Measurements from ENCODE around the gene ABHD8.
"Not testable (repeated sequence)": the region's sequence is repeated elsewhere in the genome, so short reads cannot be mapped to it uniquely, and the experiment has no call there.

ABHD8 gene

DNA sequence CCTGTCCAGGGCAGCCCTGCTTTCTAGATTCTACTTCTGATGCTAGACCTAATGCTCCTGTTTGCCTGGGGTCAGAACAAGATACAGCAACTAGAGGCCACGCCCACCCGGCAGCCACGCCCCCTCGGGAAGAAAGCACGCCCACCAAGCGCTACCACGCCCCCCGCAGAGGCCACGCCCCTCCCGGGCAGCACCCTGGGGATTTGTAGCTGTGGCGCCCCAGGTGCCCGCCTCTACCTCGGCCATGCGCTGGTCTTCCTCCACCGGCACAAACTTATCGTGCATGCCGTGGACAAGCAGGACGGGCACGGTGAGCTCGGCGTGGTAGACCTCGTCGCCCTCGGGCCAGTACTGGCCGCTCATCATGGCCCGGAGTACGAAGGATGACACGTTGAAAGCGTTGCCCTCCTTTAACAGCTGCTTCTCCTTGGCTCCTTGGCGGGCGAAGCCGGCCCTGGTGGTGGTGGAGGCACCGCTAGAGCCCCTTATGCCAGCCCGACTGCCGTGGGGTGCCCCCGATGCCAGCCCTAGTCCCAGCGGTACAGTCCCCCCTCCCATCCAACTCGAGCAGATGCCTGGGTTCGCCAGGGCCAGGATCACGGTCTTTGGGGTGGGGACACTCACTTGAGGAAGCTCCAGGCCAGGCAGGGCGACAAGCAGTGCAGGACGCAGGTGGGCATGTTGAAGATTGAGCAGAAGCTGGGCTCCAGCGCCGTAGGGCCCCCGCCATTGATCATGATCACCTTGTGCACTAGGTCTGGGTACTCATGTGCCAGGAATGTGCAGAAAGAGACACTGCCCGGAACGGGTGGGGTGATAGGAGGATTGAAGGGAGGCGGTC lies 9.0 kb downstream of the ABHD8 start:
- no peak for DNase-seq

DNA sequence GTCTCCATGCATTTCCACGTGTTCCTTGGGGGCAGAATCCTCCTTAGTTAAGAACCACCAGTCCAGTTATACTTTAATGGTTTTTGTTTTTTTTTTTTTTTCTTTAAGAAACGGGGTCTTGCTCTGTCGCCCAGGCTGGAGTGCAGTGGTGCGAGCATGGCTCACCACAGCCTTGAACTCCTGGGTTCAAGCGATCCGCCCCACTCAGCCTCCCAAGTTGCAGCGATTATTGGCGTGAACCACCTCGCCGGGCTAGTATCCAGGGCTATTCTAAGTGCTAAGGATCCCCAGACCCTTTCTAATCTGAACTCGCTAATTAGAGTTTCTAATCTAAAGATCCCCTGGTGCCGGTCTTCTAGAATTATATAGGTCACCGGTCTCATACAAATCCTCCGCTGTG lies 9.6 kb downstream of the ABHD8 start:
- DNase-seq: no peak

DNA sequence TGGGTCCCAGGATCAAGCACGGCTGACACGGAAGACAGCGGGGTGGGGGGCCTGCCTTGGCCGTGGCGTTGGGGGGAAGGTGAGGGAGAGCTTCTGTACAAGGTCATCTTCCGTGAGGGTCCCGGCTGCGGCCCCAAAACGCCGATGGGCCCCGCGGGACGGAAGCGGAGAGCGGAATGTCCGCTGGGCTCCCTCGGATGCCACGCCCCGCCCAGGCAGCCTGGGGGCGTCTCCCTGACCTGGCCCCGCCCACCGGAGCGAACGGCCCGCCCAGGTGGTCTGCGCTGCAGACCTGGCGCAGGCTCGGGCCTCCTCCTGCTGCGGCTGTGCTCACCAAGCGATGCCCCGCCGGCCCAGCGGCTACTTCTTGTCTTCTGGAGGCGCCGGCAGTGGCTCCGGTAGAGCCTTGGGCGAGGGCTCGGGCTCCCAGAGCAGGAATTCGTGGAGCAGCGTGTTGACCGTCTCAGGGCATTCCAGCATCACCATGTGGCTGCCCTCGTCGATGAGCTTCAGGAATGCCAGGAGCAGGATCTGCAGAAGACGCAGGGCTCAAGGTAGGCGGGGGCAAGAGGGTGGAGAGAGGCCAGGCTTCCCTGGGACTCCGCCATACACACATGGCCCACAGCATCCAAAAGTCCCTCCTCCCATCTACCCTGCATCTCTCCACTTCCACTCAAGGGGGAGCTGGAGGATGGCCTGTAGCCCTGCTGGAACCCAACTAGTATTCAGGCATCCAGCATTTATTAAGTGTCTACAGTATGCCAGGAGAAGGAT lies 10.7 kb downstream of the ABHD8 start:
- no peak for DNase-seq

DNA sequence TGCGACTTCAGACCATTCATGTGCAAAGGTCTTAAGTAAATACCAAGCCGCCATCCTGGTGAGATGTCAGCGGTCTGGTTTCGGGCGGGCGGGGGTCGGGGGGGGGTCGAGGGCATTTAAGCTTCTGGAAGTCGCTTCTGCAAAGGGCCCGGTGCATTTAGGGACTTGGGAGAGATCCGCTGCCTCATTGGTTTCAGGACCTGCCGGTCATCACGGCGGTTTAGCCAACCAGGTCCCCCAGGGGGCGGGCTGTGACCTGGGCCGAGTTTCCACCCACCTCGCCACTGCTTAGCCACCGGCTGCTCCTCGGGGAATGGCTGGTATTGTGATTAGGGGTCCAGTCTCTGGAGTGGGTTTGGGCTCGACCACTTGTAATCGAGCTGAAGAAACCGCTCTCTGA lies 13.7 kb downstream of the ABHD8 start:
- no peak for DNase-seq

DNA sequence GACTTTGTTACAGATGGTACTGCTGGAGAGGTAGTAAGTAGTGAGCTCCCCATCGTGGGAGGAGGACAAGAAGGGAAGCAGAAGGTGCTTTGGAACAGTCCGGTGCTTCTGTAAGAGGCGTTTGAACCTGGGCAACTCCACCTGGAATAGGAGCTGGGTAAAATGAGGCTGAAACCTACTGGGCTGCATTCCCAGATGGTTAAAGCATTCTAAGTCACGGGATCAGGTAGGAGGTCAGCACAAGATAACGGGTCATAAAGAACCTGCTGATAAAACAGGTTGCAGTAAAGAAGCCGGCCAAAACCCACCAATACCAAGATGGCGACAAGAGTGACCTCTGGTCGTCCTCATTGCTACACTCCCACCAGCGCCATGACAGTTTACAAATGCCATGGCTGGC lies 16.5 kb downstream of the ABHD8 start:
- no peak for DNase-seq

DNA sequence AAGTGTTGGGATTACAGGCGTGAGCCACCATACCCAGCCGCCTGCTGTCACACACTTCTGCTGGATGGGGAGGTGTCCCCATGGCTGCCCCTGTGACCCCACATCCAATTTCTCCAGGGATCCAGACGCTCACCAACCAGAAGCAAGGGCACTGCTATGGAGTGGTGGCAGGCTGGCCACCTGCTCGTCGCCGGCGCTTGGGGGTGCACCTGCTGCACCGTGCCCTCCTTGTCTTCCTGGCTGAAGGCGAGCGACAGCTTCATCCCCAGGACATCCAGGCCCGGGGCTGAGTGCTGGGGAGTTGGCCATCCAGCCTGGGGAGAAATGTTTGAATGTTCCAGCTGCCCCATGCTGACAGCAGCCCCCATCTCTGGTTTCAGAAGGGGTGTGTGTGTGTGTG lies 17.0 kb downstream of the ABHD8 start:
- DNase-seq: no peak

DNA sequence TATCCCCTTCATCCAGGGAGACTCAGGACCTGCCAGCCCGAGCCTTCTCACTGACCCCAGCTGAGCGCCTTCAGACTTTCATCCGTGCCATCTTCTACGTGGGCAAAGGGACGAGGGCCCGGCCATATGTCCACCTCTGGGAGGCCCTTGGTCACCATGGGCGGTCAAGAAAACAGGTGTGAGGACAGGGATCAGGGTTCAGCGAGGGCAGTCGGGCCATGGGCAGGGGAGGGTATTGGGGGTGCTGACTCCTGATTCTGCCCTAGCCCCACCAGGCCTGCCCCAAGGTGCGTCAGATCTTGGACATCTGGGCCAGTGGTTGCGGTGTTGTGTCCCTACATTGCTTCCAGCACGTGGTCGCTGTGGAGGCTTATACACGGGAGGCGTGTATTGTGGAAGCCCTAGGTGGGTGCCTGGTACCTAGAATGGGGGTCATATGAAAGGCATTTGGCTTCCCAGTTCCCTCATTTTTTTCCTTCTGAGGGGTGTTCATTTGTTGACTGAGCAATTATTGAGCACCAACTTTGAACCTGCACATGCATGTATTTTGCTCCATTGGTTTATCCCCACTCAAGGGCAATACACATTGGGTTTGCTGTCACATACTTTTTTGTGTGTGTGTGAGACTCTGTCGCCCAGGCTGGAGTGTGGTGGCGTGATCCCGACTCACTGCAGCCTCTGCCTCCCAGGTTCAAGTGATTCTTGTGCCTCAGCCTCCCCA lies 17.6 kb downstream of the ABHD8 start:
- DNase-seq: no peak

DNA sequence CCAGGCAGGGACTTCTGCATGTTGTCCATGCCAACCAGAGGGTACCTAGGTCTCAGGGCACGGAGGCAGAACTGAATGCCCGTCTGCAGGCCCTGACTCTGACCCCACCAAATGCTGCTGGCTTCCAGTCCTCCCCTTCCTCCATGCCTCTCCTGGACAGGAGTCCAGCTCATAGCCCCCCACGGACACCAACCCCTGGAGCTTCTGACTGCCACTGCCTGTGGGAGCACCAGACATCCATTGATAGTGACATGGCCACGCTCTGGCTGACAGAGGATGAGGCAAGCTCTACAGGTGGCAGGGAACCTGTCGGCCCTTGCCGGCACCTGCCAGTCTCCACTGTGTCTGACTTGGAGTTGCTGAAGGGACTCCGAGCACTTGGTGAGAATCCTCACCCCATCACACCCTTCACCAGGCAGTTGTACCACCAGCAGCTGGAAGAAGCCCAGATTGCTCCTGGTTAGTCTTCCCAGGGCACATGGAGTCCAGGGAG lies 19.7 kb downstream of the ABHD8 start:
- no peak for DNase-seq

DNA sequence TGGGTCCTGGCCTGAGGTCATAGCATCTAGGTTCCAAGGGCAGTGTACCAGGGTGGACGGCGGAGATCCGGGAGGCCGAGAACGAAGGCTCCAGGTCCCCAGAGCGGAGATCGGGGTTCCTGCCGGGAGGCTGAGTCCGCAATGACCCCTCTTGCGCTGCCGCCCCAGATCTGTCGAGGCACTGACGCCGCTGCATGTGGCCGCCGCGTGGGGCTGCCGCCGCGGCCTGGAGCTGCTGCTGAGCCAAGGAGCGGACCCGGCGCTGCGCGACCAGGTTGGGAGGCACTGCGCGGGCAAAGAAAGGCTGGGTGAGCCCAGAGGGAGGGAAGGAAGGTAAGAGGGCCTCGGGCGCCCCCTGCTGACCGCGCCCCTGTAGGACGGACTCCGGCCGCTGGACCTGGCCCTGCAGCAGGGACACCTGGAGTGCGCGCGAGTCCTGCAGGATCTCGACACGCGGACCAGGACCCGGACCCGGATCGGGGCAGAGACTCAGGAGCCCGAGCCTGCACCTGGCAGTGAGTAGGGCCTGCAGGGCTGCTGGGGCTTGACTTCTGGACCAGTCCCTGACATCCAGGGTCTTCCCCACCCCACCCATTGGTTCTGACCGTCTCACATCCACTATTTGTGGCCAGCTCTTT lies 20.6 kb downstream of the ABHD8 start:
- peak; percentile 61 for DNase-seq

DNA sequence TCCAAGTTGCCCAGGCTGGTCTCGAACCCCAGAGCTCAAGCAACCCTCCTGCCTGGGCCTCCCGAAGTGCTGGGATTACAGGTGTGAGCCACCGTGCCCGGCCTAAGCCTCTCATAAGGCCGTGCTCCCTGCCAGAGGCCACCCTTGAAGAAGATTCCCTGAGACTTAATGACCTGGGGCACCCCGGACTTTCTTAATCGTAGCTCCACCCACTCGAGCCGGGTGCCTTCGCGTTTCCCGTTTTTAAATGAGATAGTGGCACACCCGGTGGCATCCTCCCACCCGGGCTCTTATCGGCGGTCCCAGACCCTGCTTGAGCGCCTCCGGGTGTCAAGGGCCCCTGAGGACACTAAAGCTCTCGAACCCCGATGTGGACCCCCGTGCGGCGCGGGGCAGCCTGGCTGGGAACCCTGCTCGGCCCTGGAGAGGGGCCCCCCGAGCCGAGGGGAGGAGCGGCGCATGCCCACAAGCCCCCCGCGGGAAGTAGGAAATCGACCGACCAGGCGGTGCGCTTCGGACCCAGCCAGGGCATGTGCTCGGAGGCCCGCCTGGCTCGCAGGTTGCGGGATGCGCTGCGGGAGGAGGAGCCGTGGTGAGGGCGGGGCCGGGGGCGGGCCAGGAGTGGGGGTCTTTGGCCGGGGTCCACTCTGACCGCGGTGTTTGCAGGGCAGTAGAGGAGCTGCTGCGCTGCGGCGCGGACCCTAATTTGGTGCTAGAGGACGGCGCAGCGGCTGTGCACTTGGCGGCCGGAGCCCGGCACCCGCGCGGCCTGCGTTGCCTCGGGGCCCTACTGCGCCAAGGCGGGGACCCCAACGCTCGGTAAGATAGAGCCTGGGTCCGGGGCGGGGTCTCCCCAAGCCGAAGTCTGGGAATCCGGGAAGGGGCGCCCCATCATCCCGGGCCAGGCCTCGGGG lies 21.6 kb downstream of the ABHD8 start, which contains the start of gene ANKLE1:
TSS of gene ANKLE1 (plus strand) at position 511 of the 914 bp plus-strand sequence. CDS start at position 531, 20 bp downstream.
- no peak for DNase-seq

DNA sequence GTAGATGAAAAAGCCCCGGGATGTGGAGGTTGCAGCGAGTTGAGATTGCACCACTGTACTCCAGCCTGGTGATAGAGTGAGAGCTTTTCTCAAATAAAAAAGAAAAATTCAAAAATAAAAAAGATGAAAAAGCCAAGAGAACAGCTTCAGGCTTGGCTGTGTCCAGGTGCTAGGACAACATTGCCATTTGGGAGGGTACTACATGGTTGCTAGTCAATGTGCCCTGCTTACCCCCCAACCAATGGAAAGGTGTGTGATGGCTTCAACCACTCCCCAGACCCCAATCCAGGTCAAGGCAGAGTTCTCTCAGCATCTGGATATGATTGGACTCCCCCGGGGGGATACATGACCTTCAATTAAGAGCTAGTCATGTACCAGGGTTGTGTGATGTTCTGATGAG lies 23.8 kb downstream of the ABHD8 start:
- DNase-seq: no peak

DNA sequence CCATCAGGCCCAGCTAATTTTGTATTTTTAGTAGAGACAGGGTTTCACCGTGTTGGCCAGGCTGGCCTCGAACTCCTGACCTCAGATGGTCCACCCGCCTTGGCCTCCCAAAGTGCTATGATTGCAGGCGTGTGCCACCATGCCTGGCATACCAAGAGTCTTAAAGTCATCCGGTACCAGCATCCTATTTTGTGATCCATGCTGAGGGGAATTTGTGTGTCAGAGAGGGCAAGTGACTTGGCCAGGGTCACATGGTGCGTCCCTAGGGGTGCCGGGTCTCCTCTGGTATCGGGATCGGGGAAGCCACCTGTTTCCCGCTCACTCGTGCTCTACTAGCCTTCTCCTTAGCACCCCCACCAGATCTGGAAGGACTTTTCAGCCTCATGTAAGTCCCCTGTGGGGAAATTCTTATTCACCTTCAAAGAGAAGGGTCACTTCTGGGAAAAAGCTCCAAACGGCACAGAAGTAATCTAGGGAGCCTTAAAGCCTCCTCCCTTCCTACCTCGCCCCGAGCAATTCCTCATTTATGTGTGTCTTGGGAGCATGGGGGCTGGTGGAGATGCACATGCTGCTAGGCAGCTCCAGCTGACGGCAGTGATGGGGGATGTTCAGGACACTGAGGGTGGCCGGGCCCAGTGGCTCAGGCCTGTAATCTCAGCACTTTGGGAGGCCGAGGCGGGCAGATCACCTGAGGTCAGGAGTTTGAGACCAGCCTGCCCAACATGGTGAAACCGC lies 27.6 kb downstream of the ABHD8 start:
- DNase-seq: no peak

DNA sequence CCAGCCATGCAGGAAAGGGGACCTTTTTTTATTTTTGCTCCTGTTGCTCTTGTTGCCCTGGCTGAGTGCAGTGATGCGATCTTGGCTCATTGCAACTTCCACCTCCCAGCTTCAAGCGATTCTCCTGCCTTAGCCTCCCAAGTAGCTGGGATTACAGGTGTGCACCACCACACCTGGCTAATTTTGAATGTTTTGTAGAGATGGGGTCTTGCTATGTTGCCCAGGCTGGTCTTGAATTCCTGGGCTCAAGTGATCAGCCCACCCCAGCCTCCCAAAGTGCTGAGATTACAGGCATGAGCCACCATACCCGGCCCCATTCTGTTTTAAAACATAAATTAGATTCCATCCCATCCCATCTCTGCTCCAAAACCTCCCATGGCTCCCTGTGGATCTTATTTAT lies 28.3 kb downstream of the ABHD8 start:
- not testable (repeated sequence) for DNase-seq

DNA sequence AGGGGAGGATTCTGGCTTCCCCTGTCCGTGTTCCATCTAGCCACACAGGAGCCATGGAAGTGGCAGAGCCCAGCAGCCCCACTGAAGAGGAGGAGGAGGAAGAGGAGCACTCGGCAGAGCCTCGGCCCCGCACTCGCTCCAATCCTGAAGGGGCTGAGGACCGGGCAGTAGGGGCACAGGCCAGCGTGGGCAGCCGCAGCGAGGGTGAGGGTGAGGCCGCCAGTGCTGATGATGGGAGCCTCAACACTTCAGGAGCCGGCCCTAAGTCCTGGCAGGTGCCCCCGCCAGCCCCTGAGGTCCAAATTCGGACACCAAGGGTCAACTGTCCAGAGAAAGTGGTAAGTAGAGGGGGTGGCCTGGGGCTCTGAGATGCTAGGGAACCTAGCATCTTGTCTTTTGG lies 34.5 kb downstream of the ABHD8 start:
- DNase-seq: no peak

DNA sequence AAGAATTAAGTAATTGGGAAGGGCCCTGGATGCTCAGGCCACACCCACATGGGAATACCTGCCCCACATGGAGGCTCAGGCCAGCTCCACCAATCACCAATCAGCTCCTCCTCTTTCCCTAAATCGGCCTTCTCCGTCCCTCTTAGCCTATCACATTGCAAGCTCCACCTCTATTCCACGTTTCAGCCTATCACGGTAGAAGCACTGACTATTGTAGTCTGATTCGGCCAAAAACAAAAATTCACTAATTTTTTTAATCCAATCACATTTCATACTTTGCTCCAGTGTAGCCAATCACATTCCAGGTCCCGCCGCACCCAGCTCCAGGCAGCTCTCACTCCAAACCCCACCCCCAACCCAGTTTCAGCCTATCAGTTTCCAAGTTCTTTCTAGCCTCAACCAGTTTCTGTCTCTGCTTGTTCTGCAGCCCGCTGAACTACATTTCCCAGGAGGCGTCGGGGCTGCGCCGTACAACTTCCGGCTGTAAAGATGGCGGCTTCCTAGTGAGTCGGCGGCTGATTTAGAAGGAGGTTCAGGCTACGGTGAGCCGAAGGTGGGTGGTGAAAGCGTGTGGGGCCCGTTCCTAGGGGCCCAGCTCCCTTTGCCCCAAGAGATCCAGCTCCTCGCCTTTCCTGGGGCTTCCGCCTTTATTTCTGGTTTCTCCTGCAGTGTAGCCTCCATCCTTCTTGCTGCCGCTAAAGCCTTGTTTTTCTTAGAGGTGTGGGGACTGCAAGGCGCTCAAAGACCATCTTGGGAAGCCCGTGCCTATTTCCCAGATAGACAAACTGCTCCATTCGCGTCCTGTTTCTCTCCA lies 36.0 kb downstream of the ABHD8 start, which contains the start of gene BABAM1:
TSS of gene BABAM1 (plus strand) at position 469 of the 814 bp plus-strand sequence. CDS start 1,364 bp downstream, outside the sequence.
- peak; percentile 100 for DNase-seq

DNA sequence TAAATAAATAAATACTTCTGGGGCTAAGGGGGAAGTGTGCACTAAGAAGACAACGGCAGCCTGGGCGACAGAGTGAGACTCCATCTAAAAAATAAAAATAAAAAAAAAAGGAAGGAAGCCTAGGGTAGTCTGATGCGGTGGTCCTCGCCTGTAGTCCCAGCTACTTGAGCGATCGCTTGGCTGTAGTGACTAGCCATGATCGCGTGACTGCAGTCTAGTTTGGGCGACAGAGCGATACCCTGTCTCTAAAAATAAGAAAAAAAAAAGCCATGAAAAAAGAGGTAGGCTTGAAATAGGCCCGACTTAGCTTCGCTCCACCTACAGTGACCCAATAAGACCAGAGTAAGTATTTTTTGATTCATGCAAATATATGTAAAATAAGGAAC lies 36.6 kb downstream of the ABHD8 start:
- no peak for DNase-seq

DNA sequence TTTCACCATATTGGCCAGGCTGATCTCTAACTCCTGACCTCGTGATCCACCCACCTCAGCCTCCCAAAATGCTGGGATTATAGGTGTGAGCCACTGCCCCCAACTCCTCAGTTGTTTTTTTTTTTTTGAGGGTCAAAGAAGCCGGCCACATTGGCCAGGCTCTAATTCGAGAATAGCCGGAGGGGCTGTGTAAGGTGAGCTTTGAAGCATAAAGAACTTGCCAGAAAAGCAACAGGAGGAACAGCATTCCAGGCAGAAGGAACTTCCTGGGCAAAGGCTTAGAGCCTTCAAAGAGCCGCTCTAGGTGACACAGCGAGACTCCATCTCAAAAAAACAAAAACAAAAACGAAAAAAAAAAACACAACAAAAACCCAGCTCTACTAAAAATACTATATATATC lies 37.2 kb downstream of the ABHD8 start:
- no peak for DNase-seq

DNA sequence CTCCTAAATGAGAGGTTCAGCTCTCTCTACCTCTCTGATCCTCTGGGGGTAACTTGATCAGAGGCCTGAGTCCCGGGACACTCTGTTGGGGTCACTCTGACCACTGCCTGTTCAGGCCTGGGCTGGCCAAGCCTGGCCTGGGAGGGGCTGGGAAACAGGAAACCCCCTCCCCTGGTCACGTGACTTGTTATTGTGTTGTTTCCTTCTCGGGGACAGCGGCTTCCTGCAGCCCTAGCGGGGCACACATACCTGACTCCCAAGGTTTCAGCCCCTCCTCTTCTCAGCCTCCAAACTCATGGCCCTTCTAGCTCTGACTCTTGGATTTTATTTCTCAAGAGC lies 38.6 kb downstream of the ABHD8 start, which contains the start of gene USHBP1:
TSS of gene USHBP1 (minus strand) at position 105 of the 339 bp plus-strand sequence. CDS start 446 bp downstream, outside the sequence.
- no peak for DNase-seq

DNA sequence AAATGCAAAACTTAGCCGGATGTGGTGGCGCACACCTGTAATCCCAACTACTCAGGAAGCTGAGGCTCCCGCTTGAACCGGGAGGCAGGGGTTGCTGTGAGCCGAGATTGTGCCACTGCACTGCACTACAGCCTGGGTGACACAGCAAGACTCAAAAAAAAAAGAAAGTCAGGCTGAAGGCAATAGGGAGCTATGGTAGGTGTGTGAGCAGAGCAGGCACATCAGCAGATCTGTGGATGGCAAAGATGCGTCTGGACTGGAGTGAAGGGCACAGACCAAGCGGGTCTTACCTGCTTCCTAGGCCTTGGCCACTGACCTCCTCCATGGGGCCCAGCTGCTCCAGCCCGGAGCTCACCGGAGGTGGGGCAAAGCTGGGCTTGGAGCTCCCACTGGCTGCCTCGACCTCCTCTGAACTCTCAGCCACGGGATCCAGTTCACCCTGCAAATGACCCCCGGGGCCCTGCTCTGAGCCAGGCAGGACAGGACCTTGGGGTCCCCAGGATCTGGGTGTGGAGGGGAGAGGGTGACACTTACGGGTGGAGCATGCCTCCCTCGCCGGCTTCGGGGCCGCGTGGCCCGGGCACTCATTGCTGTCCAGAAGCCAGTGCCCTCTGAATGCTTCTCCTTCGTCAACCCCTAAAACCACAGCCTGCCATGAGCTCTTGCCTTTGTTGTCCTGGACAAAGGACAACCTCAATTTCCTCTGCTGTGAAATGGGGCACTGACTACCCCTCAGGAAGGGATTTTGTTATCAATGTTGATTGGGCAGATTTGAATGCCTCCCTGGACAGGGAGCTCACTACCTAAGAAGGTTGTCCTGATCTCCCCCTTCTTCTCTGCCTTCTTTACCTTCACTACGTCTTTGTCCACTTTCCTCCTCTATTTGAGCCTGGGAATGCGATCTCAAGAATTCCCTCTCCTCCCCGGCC lies 39.2 kb downstream of the ABHD8 start:
- no peak for DNase-seq
